ENCODE data around the gene LRRC47.
"Not testable (repeated sequence)": the region's sequence is repeated elsewhere in the genome, so short reads cannot be mapped to it uniquely, and the experiment has no call there.

LRRC47 gene

DNA sequence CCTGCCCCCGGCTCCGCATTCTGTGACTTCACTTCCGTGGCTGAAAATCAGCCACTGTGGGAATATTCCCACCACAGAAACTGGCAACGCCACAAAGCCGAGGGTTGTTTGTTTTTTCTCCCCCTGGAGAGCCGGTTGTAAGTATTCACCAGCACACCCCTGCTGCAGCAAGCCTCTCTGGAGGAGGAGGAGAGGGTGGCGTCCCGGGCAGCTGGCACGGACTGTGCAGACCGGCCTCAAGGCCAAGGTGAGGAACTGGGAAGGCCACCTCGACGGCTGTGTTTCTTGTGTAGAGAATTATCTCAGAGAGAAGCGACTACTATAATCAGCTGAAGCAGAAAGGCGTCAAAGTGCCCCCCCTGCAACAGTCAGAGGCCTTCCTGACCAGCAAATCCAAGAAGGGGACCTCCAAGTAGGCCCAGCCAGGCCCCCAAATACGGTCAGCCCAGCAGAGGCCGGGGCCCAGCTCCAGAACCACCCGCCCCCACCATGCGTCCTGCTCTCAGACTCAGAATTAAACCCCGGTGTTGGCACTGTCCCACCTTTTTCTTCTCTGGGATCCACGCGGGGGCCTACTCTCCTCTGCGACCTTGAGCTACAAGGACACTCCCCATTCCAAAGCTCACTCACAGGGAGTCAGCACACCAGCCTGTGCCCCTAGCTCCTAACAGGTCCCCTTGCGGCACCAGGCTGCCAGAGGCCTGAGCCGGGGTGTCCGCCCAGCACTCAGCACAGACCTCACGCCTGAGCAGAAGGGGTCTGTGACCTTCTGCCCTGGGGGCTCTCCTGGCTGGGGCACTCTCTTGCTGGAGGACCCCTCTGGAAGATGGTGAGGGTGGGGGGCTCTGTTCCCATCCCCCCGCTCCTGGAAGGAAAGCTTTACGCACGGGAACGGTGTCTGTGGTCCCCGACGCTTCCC lies 24.9 kb downstream of the LRRC47 start:
- DNase-seq: no peak

- DNase-seq: no peak
These were observed 26.1 kb downstream of the LRRC47 start for GRCh38 chr1:3770047-3770765.

DNA sequence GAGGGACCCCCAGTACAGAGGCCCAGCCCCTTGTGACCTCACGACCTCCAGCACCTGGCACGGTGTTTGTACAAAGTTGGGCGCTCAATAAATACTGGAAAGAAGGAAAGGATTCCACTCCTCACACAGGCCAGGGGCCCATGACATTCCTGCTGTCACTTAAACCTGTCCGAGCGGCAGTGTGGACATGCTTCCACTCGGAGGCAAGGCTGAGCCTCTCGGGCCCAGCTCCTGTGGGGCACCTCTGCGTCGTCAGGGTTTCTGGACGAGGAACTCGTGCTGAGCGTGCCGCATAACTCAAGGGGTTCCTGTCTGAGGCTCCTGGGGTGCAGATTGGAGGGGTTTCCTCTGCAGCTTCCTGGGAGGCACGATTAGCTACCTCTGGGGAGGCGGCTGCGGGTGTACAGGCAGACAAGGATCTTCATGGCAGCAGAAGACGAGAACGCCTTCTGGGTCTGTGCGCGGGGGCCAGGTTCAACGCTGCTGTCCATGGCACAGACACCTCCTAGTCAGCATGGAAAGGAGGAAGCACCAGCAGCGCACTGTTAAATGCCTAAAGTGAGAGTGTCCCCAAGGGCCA lies 27.4 kb downstream of the LRRC47 start:
- no peak for DNase-seq

DNA sequence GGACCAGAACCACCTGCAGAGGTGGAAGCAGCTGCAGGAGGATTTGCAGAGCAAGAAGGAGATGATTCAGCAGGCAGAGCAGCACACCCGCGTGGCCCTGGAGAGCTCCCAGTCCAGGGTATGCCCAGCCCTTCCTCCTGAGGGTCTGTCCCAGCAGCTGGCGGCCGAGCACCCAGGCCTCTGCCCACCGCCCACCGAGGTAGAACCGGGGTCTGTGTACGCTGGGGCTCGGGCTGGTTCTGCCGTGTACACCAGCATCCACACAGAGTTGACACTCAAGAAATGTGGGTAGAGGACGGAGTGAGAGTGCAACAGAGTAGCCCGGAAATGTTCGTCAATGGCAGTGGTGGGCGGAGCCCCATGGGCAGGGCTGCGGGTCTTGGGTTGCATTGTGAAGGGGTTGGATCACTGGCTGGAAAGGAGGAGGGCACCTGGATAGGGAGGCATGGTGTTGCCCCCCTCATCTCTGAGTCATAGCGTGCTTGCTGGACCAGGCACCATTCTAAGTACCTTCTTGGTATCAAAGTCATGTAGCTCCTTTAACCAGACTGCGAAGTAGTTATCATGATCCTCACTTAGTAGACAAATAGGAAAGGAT lies 28.9 kb downstream of the LRRC47 start:
- no peak for DNase-seq

DNA sequence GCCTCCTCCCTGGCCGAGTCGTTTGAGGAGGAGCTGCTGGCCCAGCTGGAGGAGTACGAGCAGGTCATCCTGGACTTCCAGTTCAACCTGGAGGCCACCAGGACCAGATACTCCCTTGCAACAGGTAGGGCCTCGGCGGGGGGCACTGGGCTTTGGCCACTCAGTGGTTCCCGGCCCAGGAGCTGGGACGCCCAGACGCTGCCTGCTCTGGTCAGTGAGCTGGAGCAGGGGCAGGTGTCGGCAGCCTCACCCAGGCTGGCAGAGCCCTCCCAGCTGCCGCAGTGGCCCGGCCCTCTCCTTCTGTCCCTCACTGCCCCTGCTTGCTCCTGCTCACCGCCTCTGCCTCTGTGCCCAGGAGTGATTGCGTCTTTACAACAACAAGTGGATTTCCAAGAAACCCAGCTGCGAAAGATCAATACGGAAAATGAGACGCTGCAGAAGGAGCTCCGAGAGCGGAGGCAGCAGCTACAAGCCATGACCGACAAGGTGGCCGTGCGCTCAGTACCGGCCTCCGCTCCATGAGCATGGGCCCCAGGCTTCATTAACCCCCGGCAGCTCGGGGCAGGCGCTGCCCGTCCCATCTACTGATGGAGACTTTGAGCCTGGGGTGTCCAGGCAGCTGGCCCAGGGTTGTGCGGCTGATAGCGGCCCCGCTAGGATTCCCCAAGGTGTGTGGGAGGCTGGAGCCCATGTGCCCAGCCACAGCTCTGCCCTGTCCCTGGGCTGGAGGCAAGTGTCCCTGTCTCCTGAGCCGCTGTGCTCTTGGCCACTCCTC lies 32.8 kb downstream of the LRRC47 start:
- no peak for DNase-seq

GRCh38 chr1:3762873-3763228 lies 33.4 kb downstream of the LRRC47 start:
- DNase-seq: no peak

DNA sequence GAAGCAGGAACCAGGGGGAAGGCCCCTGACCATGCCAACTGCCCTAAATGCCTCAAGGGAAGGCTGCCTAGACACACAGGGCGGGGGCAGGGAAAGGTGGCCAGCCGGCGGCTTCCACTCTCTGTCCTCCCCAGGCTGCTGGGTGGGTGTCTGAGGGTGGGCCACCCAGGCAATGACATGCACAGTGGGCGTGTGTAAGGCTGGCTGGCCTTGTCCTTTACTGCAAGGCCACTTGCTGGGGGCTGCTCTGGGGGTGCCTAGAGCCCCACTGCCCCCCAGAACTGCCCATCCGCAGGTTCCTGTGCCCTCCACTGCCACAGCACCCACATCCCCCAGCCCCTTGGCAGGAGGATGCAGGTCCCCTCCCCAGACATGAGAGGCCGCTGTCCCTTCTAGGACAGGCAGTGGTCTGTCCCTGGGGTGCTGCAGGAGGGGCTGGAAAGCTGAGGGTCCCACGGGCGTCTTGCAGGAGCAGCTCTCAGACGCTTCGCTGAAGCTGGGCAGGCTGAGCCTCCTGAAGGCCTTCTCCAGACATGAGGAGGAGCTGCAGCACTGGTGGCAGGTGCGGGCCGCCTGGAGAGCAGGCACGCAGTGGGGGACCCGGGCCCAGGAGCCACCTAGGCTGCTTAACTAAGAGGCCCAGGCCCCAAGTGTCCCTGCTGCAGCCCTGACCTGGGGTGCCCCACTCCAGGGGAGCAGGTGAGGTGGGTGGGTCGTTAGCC lies 34.0 kb downstream of the LRRC47 start:
- no peak for DNase-seq

GRCh38 chr1:3761296-3762010 lies 34.8 kb downstream of the LRRC47 start:
- no peak for DNase-seq

- no peak for DNase-seq
These were observed 36.5 kb downstream of the LRRC47 start for GRCh38 chr1:3759796-3760195.

DNA sequence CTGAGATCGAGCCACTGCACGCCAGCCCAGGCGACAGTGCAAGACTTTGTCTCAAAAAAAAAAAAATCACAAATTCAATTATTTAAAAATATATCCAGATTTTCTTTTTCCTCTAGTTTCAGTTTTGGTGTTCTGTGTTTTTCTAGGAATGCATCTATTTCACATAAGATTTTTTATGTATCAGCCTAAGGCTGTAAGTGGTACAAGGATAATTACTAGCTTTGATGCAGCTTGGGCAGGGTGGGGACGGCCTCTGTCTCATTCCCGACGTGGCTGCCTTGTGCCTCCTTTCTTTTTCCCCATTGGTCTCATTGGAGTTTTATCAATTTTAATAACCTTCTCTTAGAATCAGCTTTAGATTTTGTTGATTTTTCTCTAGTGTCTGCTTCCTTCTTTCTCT lies 37.1 kb downstream of the LRRC47 start:
- DNase-seq: no peak

- DNase-seq: no peak
These were observed 39.9 kb downstream of the LRRC47 start for GRCh38 chr1:3756394-3756793.

GRCh38 chr1:3753656-3754454 lies 42.4 kb downstream of the LRRC47 start:
- no peak for DNase-seq

GRCh38 chr1:3752400-3752945 lies 43.8 kb downstream of the LRRC47 start, which contains the start of gene CCDC27:
Gene CCDC27, plus strand, starts transcription at chr1:3752450. Its CDS starts 32 bp downstream, at chr1:3752482.
- no peak for DNase-seq

DNA sequence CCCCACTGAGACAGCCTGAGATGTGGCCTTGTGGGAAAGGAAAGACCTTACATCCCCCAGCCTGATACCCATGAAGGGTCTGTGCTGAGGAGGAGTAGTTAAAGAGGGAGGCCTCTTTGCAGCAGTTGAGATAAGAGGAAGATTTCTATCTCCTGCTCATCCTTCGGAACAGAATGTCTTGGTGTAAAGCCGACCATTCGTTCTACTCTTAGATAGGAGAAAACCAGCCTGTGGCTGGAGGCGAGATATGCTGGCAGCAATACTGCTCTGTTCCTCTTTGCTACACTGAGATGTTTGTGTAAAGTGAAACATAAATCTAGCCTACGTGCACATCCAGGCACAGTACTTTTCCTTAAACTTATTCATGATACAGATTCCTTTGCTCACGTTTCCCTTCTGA lies 45.6 kb downstream of the LRRC47 start:
- no peak for DNase-seq

GRCh38 chr1:3749512-3749911 lies 46.8 kb downstream of the LRRC47 start:
- DNase-seq: no peak

DNA sequence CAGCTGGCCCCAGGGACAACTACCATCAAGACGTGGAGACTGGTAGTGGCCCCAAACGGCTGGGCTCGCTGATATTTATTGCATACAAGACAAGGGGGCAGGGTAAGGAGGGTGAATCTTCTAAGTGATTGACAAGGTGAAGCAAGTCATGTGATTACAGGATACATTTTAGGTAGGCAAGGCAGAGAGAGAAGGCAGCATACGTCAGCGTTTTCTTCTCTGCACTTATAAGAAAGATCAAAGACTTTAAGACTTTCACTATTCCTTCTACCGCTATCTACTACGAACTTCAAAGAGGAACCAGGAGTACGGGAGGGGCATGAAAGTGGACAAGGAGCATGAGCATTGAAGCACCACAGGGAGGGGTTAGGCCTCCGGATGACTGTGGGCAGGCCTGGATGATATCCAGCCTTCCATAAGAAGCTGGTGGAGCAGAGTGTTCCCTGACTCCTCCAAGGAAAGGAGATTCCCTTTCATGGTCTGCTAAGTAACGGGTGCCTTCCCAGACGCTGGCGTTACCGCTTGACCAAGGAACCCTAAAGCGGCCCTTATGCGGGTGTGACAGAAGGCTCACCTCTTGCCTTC lies 47.9 kb downstream of the LRRC47 start:
- not testable (repeated sequence) for DNase-seq

- DNase-seq: no peak
These were observed 48.4 kb downstream of the LRRC47 start for GRCh38 chr1:3747903-3748302.

- DNase-seq: no peak
These were observed 48.8 kb downstream of the LRRC47 start for GRCh38 chr1:3747522-3747848.

- DNase-seq: peak; percentile 88
These were observed 49.3 kb downstream of the LRRC47 start for GRCh38 chr1:3746830-3747521.

Data from stimulated activated CD4-positive, alpha-beta T cell treated with anti-CD3 and anti-CD28 coated beads, Interleukin-1b, Interleukin-23, amount 100 ng/mL, for 48 hours (primary cell).